CD4-positive, alpha-beta T cell treated with Interleukin-6 at 100 ng/mL for 8 hours (primary cell): ENCODE measurements around the gene MYD88.
A peak's percentile ranks its signal among the peaks of the same experiment; 100 is the strongest.
"Not testable (repeated sequence)": the region's sequence is repeated elsewhere in the genome, so short reads cannot be mapped to it uniquely, and the experiment has no call there.

Source experiments
- DNase-seq: peaks from one replicate; pipeline ENCODE4 v3.0.0-alpha.2; 2020; ENCODE audit warnings: mixed read lengths, low spot score

Gene MYD88

GRCh38 chr3:38126121-38126892 is 12.2 kb upstream of the MYD88 start:
- DNase-seq = no peak

GRCh38 chr3:38127611-38128302 is 10.7 kb upstream of the MYD88 start:
- DNase-seq = no peak

DNA sequence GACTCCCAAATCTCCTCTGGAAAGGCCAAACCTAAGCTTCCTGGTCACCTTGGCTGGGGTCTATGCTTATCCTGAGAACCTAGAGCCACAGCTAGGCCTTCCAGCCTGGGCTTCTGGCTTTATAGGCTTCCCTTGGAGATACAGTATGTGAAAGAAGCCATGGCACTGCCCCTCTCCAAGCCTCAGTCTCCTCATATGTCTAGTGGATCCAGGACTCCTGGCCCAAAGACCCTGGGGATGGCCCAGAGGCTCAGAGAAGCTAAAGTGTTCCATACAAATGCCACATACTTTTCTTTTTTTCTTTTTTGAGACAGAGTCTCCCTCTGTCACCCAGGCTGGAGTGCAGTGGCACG is 10.2 kb upstream of the MYD88 start:
- no peak for DNase-seq

DNA sequence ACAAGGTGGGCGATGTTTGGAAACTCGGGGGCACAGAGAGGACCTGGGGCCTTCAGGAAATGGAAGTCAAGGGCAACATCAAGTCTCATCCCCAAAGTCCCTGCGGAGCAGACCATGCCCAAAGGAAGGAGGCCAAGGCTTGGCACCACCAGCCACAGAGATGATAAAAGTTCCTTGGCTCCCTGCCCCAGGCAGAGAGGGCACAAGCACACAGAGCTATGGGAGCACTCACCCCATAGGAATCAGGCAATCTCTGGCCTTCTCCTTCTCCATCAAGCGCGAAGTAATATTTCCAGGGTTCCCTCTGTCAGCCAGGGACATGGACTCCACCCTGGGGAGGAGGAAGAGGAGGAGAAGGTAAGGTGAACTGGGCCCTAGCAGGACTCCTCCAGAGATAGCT is 9.4 kb upstream of the MYD88 start:
- DNase-seq = no peak

- DNase-seq = no peak
These were observed 7.8 kb upstream of the MYD88 start for GRCh38 chr3:38130631-38131065.

DNA sequence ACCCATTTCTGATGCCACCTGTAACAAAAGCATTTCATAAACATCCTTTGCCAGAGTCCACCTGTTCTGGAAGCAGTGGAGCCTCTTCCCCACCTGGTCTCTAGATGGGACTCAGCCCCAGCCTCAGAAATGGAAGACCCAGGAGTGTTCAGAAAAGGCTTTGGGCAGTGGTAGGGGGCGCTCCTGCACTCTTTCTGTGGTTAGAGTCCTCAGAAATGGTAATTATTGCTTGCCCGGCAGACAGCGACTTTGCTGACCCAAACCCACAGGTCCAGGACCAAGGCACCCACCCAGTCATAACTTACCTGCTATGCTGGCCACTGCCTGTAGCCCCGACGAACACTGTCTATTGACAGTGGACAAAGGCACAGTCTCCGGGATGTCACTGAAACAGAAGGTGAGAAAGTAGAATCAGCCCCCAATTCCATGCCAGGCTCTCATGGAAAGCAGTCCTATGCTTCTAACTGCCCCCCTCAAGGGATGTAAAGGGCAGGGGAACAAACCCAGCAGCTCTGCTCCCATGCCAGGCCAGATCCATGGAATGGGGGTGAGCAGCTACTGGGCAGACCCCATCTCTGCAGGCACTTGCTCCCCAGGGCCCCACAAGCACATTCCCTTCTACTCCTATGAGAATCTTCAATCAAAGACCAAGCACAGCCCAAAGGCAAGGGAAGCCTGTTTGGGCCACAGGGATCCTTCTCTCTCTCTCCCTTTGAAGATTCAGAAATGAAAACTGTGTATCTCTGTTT is 6.7 kb upstream of the MYD88 start:
- no peak for DNase-seq

GRCh38 chr3:38133209-38133556 is 5.3 kb upstream of the MYD88 start:
- DNase-seq = no peak

GRCh38 chr3:38133557-38134405 is 4.7 kb upstream of the MYD88 start:
- DNase-seq = no peak

GRCh38 chr3:38134517-38135143 is 3.8 kb upstream of the MYD88 start:
- not testable (repeated sequence) for DNase-seq

- peak; percentile 46 for DNase-seq
These were observed 2.7 kb upstream of the MYD88 start for GRCh38 chr3:38135621-38136277.

- DNase-seq = no peak
These were observed 2.1 kb upstream of the MYD88 start for GRCh38 chr3:38136393-38136776.

- DNase-seq = peak; percentile 98
These were observed 1.5 kb upstream of the MYD88 start, which contains the start of gene ACAA1 for GRCh38 chr3:38136777-38137614. Gene ACAA1, minus strand, starts transcription at chr3:38137127. Its CDS starts 92 bp downstream, at chr3:38137035.

DNA sequence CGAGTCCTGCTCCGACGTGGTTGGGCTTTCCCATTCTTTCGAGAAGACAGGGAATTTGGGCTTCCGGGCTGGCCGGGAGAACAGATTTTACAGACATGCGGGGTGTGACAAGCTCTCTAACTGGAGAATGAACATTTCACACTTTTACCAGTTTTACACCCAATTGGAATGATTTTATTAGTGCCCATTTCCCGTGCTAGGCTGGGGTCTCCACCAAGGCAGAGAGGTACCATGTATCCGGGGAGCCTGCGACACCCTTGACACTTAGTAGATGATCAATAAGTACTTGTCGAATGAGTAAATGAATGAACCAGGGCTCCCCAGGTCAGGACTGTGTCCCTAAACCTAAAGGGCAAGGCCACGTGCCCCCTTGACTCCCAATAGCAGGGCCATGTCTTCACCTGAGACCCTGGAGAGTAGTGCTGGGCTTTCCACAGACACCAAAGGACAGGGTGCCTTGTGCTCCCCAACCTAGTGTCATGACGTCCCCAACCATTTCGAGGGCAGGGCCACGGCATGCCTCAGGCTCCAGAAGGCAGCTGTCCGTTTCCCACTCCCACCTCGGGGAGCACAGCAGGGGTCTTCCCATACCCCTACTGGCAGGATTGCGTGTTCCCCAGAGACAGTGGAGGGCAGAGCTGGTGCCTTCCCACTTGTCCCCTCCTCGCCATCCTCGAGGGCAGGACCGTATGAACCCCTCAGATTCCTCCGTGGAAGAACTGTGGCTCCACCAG is 679 bp upstream of the MYD88 start:
- no peak for DNase-seq

DNA sequence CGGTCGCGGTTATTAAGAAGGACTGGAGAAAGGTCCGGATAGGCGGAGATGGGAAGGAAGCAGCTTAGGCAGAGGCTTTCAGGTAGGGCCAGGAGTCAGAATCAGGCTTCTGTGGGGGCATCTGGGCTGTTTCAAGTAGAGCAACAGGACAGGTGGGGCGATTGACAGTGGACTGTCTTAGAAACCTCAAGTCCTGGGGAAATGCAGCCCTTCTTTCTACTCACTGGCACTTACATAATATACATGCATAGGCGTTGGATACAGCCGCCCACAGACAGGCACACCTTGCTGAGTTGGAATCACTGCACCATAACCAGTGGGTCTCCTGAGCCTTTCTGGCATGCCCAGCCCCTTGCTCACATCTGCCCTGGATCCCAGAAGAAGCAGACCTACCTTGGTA is 730 bp downstream of the MYD88 start:
- no peak for DNase-seq

DNA sequence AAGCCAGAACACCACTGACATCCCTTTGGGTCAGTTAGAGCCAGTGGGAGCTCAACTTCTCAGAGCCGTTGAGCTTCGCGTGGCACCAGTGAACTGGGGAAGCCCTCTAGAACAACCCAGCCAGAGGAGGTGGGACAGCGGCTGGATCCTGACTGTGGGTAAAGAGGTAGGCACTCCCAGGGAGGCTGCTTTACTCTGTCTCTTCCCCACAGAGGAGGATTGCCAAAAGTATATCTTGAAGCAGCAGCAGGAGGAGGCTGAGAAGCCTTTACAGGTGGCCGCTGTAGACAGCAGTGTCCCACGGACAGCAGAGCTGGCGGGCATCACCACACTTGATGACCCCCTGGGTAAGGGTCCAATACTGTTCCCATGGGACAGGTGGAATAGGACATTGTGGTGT is 1.2 kb downstream of the MYD88 start:
- DNase-seq = no peak

- DNase-seq = no peak
These were observed 2.1 kb downstream of the MYD88 start for GRCh38 chr3:38140326-38141172.

GRCh38 chr3:38141173-38141951 is 2.9 kb downstream of the MYD88 start:
- no peak for DNase-seq

GRCh38 chr3:38141952-38142273 is 3.5 kb downstream of the MYD88 start:
- no peak for DNase-seq
